MCF 10A (cell line): ENCODE data around the gene ZIC5. TPM values are rescaled to one million over a fixed set of nuclear protein-coding genes. Genes with fewer than 3 reads are reported as not detected.

Experiments
- BruUV-seq: library from RNA; stranded (reverse); fragments of 400-500 nt; replicated peaks from 2 replicates; lab custom pipeline; 2021; lab: Mats Ljungman, UMichigan
- CTCF ChIA-PET: fragments of 300-600 bp; sonication (Branson Sonifier 250); formaldehyde crosslinking; extraction: SDS; loops from one replicate; lab custom pipeline; 2021; ENCODE audit warnings: antibody characterized with exemption, inconsistent platforms; lab: Yijun Ruan, JAX
- POLR2A ChIA-PET: fragments of 300-600, 350-650 bp; sonication (Branson Sonifier 250); formaldehyde crosslinking; extraction: SDS; loops from one replicate; lab custom pipeline; 2020; ENCODE audit warnings: antibody characterized with exemption, inconsistent platforms; lab: Yijun Ruan, JAX
- DNase-seq: peaks from one replicate; pipeline ENCODE4 v3.0.0-alpha.2; 2018; ENCODE audit not compliant: unreplicated experiment
- H3K27ac Mint-ChIP-seq: one replicate; pipeline ENCODE4 v1.8.0; 2022; ENCODE audit warnings: mild to moderate bottlenecking, low read depth, mixed read lengths; ENCODE audit not compliant: unreplicated experiment
- H3K27me3 Mint-ChIP-seq: one replicate; pipeline ENCODE4 v1.8.0; 2022; ENCODE audit warnings: mixed read lengths; ENCODE audit not compliant: insufficient read depth, unreplicated experiment
- H3K36me3 Mint-ChIP-seq: one replicate; pipeline ENCODE4 v1.8.0; 2022; ENCODE audit warnings: mild to moderate bottlenecking, moderate library complexity, mixed read lengths; ENCODE audit not compliant: insufficient read depth, unreplicated experiment
- H3K4me1 Mint-ChIP-seq: one replicate; pipeline ENCODE4 v1.8.0; 2022; ENCODE audit warnings: mixed read lengths; ENCODE audit not compliant: insufficient read depth, unreplicated experiment
- H3K4me3 Mint-ChIP-seq: one replicate; pipeline ENCODE4 v1.8.0; 2022; ENCODE audit warnings: mild to moderate bottlenecking, moderate library complexity, mixed read lengths; ENCODE audit not compliant: unreplicated experiment
- H3K9me3 Mint-ChIP-seq: one replicate; pipeline ENCODE4 v1.8.0; 2022; ENCODE audit warnings: mixed read lengths; ENCODE audit not compliant: unreplicated experiment
- intact Hi-C: fragments of 100-400 bp; cut with micrococcal nuclease; formaldehyde crosslinking; loops from 2 replicates; pipeline ENCODE4 v1.14.1; 2022
- total RNA-seq: library from RNA; stranded (reverse); gene quantifications from 2 replicates; pipeline ENCODE4 v1.2.3, GENCODE V29; 2022
- TF ChIP-seq, protein P1 (sequence below): fragments of 200-600 bp; IDR thresholded peaks from one replicate; pipeline ENCODE4 v1.8.0; 2022; ENCODE audit warnings: antibody characterized with exemption, mild to moderate bottlenecking; ENCODE audit not compliant: unreplicated experiment

Gene ZIC5
- total RNA-seq, 1 experiment from 2014 or later: not detected

DNA sequence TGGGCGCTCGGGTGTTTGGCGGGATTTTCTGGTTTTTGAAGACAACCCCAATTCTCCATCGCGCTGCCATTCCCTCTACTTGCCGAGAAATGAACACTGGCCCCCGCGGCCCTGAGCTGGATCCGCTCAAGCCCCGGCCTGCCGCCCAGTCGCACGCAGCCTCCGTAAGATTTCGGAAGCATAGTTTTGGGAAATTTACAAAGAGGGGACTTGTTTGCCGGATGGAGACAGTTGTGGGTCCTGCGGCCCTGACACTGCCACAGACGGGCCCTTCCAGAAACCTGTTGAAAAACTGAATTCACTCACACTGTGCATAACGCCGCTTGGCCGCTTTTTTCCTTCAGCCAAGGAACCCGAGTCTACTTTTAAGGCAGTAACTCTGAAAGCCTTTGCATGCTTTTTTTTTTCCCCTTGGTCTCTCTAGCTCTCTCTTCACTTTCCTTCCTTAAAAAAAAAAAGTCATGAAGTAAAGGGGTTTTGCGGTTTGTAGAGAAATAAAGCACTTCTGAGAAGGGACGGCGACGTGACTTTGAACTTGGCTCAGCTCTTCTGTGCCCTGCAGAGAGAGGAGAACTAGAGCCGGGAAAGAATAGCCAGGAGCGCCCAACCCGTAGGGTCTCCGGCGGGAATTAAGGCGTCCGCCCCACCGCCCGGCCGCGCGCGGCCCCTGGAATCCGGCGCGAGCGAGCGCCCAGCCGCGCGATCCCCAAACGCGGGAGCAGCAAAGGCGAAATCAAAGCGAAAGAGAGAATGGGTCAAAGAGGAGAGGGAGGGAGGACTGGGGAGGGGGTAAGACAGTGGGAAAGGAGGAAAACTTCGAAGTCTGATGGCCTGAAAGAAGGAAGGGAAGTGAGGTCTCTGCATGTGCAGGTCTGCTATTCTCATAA, 6.6 kb upstream of the ZIC5 start:
- CTCF ChIA-PET: interaction anchor here (0.6 to 0.7 kb wide), 4 partner anchors 23 to 521 kb away, joined by 3 to 4 read pairs (median 4); no protein-coding TSS in a partner anchor

DNA sequence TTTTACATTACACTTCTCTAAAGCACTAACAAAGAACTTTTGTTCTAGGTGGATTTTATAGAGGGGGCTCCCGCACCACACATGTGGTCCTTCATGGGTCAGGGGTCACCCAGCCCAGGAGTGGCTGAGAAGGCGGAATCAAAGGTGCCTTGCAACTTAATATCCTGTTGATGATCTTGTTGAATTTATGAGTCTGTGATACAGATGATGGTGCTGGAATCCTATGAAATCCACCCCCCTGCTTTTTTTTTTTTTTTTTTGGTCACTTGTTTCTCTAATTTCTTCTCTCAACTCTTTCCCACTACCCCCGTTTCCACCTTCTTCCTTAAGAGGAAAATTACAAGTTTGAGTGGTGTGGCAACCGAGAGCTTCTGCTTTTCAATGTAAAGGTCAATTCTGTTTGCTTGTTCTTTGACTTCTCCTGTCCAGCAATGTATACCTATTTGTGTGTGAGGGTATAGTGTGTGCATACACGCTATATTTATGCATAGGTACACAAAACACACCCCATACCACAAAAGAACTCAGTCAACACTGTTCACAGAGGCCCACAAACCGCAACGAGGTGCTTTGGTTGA, 5.9 kb upstream of the ZIC5 start:
- Mint-ChIP-seq H3K27ac (no peak overlapping the region), H3K4me1 (no peaks in the 10 kb centered on the region), H3K9me3 (no peaks in the 10 kb centered on the region), H3K36me3 (no peaks in the 10 kb centered on the region), H3K27me3 (peaks cover 9% of the 10 kb centered on the region), H3K4me3 (no peak overlapping the region)
- intact Hi-C loops: no loop called here
- TF ChIP-seq, protein P1, sequence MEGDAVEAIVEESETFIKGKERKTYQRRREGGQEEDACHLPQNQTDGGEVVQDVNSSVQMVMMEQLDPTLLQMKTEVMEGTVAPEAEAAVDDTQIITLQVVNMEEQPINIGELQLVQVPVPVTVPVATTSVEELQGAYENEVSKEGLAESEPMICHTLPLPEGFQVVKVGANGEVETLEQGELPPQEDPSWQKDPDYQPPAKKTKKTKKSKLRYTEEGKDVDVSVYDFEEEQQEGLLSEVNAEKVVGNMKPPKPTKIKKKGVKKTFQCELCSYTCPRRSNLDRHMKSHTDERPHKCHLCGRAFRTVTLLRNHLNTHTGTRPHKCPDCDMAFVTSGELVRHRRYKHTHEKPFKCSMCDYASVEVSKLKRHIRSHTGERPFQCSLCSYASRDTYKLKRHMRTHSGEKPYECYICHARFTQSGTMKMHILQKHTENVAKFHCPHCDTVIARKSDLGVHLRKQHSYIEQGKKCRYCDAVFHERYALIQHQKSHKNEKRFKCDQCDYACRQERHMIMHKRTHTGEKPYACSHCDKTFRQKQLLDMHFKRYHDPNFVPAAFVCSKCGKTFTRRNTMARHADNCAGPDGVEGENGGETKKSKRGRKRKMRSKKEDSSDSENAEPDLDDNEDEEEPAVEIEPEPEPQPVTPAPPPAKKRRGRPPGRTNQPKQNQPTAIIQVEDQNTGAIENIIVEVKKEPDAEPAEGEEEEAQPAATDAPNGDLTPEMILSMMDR: no peak
- no peak for DNase-seq
- no TSS peak for BruUV-seq
- ChIA-PET CTCF (interaction anchor here (0.6 to 0.7 kb wide), 3 partner anchors 61 to 520 kb away, joined by 3 to 4 read pairs (median 3); no protein-coding TSS in a partner anchor), POLR2A (no interaction called here)

More for the DNA sequence above, 6.6 kb upstream of the ZIC5 start:
- Mint-ChIP-seq H3K4me3 (no peak overlapping the region), H3K27ac (no peak overlapping the region), H3K27me3 (peaks cover 3% of the 10 kb centered on the region), H3K36me3 (no peaks in the 10 kb centered on the region), H3K4me1 (no peaks in the 10 kb centered on the region), H3K9me3 (no peaks in the 10 kb centered on the region)
- no TSS peak for BruUV-seq
- no peak for DNase-seq
- TF ChIP-seq, protein P1: no peak
- POLR2A ChIA-PET: no interaction called here
- intact Hi-C loops: no loop called here

DNA sequence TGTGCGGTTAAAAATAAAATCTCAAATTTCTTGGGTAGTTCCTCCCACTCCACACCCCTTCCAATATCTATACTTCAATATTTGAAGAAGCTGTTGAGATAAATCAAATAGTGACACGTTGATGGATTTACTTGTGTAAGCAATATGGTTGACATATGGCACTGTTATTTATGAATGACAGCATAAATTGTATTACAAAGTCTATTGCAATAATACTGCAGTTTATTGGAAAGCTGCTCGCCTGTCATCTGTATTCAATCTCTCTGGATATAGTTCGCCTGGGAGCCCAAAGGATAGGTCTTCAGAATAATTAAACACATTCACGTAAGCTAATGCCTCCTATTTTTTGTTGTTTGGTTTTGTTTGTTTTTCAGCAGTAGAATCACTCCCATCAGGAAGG, 5.0 kb upstream of the ZIC5 start:
- no peaks in the 10 kb centered on the region for H3K9me3 Mint-ChIP-seq
- CTCF ChIA-PET: interaction anchor here (0.5 to 0.8 kb wide), 2 partner anchors 29 to 61 kb away, joined by 3 read pairs; no protein-coding TSS in a partner anchor
- TF ChIP-seq, protein P1: no peak
- POLR2A ChIA-PET: no interaction called here
- H3K36me3 Mint-ChIP-seq: no peaks in the 10 kb centered on the region
- intact Hi-C loops: no loop called here
- no peak overlapping the region for H3K27ac Mint-ChIP-seq
- no peaks in the 10 kb centered on the region for H3K4me1 Mint-ChIP-seq
- no peak overlapping the region for H3K4me3 Mint-ChIP-seq
- BruUV-seq: no TSS peak
- no peak for DNase-seq
- H3K27me3 Mint-ChIP-seq: peaks cover 9% of the 10 kb centered on the region

DNA sequence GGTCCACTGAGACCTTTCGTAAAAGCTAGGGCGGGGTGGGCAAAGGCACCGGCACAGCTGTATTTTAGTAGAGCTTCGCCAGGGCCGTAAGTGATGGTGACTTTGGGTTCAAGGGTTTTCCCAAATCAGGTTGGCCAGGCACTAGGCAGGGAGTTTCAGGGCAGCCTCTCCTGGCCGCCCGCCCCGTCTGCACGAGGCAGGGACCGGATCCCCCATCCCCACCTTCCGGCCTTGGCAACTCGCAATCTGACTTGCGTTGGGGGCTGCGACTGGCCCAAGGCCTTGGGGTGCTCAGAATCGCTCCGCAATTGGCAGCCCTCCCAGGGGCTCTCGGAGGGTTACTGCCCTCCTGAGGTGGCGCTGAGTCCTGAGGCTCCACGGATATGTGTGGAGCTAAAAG, 4.1 kb upstream of the ZIC5 start:
- no peaks in the 10 kb centered on the region for H3K4me1 Mint-ChIP-seq
- ChIA-PET POLR2A (no interaction called here), CTCF (no interaction called here)
- peaks cover 9% of the 10 kb centered on the region for H3K27me3 Mint-ChIP-seq
- BruUV-seq: no TSS peak
- intact Hi-C loops: no loop called here
- H3K27ac Mint-ChIP-seq: no peak overlapping the region
- H3K9me3 Mint-ChIP-seq: no peaks in the 10 kb centered on the region
- no peak for DNase-seq
- no peaks in the 10 kb centered on the region for H3K36me3 Mint-ChIP-seq
- TF ChIP-seq, protein P1: no peak
- H3K4me3 Mint-ChIP-seq: no peak overlapping the region
